OCI-LY7 (cell line): Measurements from ENCODE around the gene CEP68. TPM values are rescaled to one million over a fixed set of nuclear protein-coding genes. Genes with fewer than 3 reads are reported as not detected.
"Not testable (repeated sequence)": the region's sequence is repeated elsewhere in the genome, so short reads cannot be mapped to it uniquely, and the experiment has no call there.

Experiments used
- BruUV-seq: library from RNA; stranded (reverse); fragments of 400-500 nt; replicated peaks from 2 replicates; lab custom pipeline; 2021; lab: Mats Ljungman, UMichigan
- CTCF ChIA-PET: fragments of 300-600 bp; sonication (Branson Sonifier 250); formaldehyde crosslinking; loops from one replicate; lab custom pipeline; 2022; ENCODE audit warnings: antibody characterized with exemption; ENCODE audit not compliant: unreplicated experiment; lab: Charles Lee
- POLR2A ChIA-PET: fragments of 300-600 bp; sonication (Branson Sonifier 250); formaldehyde crosslinking; loops from one replicate; lab custom pipeline; 2022; ENCODE audit warnings: antibody characterized with exemption; lab: Charles Lee
- DNase-seq: peaks from one replicate; pipeline ENCODE4 v3.0.0-alpha.2; 2015; ENCODE audit warnings: low spot score
- H2AFZ ChIP-seq: fragments of 200-600 bp; sonication (generic), shearing (Covaris generic); 2 replicates; pipeline ENCODE4 v1.6.1; 2014; ENCODE audit warnings: mild to moderate bottlenecking, antibody characterized with exemption, low read length, moderate library complexity
- H3K27ac ChIP-seq: fragments of 200-600 bp; sonication (generic); 2 replicates; pipeline ENCODE4 v1.5.1; 2014; ENCODE audit warnings: mixed run types, low read depth, mild to moderate bottlenecking, moderate library complexity, low read length, inconsistent platforms; ENCODE audit not compliant: poor library complexity, severe bottlenecking
- H3K36me3 ChIP-seq: fragments of 200-600 bp; sonication (generic); 2 replicates; pipeline ENCODE4 v1.6.1; 2014; ENCODE audit warnings: mild to moderate bottlenecking, antibody characterized with exemption, low read length, moderate library complexity, mixed read lengths; ENCODE audit not compliant: insufficient read depth
- H3K4me1 ChIP-seq: fragments of 200-600 bp; sonication (generic); 2 replicates; pipeline ENCODE4 v1.5.1; 2014; ENCODE audit warnings: mild to moderate bottlenecking, low read length; ENCODE audit not compliant: insufficient read depth, poor library complexity, severe bottlenecking
- H3K4me2 ChIP-seq: fragments of 200-600 bp; sonication (generic); 2 replicates; pipeline ENCODE4 v1.6.1; 2014; ENCODE audit warnings: mild to moderate bottlenecking, low read length
- H3K4me3 ChIP-seq: fragments of 200-600 bp; sonication (generic); 2 replicates; pipeline ENCODE4 v1.5.1; 2014; ENCODE audit warnings: mild to moderate bottlenecking, low read depth, low read length; ENCODE audit not compliant: poor library complexity, severe bottlenecking
- H3K79me2 ChIP-seq: fragments of 200-600 bp; sonication (generic); 2 replicates; pipeline ENCODE4 v1.6.1; 2016; ENCODE audit warnings: low read depth, mild to moderate bottlenecking, low read length, moderate library complexity, mixed read lengths; ENCODE audit not compliant: insufficient read depth
- H3K9me2 ChIP-seq: fragments of 200-600 bp; sonication (generic); 2 replicates; pipeline ENCODE4 v1.6.1; 2016; ENCODE audit warnings: mild to moderate bottlenecking, low read length, mixed read lengths; ENCODE audit not compliant: insufficient read depth
- H3K9me3 ChIP-seq: fragments of 200-600 bp; sonication (generic); 2 replicates; pipeline ENCODE4 v1.6.1; 2014; ENCODE audit warnings: mild to moderate bottlenecking, mixed run types, low read length, mixed read lengths
- H4K20me1 ChIP-seq: fragments of 200-600 bp; sonication (generic); 2 replicates; pipeline ENCODE4 v1.6.1; 2014; ENCODE audit warnings: mild to moderate bottlenecking, antibody characterized with exemption, low read length, moderate library complexity, mixed read lengths; ENCODE audit not compliant: insufficient read depth
- EZH2phosphoT487 ChIP-seq: fragments of 200-600 bp; sonication (generic); IDR thresholded peaks from 2 replicates; pipeline ENCODE4 v1.6.1; 2018; ENCODE audit warnings: low read depth, borderline replicate concordance, mild to moderate bottlenecking, mixed run types, antibody characterized with exemption, low read length, moderate library complexity, mixed read lengths
- intact Hi-C: fragments of 100-400 bp; cut with micrococcal nuclease; formaldehyde crosslinking; loops from one replicate; pipeline ENCODE4 v1.10.0; 2022; ENCODE audit not compliant: unreplicated experiment
- total RNA-seq, 2 experiments: library from RNA; depleted of rRNA in 1 of 2; stranded (reverse); fragments of >200 nt in 1 of 2; shearing (Covaris generic) in 1 of 2; gene quantifications; 2 replicates each; pipeline ENCODE4 v1.2.3, GENCODE V29; 2014 to 2022
- TF ChIP-seq, protein P1 (sequence below): fragments of 200-600 bp; sonication (generic); conservative IDR thresholded peaks from 2 replicates; pipeline ENCODE4 v1.5.1; 2014; ENCODE audit warnings: mild to moderate bottlenecking, antibody characterized with exemption, low read length, moderate library complexity, mixed read lengths

Gene CEP68
- total RNA-seq, 2 experiments from 2014 or later, result 8.7 to 17.1 TPM

- H3K4me1 ChIP-seq, result peaks cover 67% of the 10 kb centered on the region
- ChIA-PET POLR2A (interaction anchor here (0.7 to 2.5 kb wide), 14 partner anchors 11 to 389 kb away, joined by 3 to 23 read pairs (median 5); partner anchors contain the start of gene CEP68), CTCF (interaction anchor here (0.6 to 2.7 kb wide), 6 partner anchors 23 to 116 kb away, joined by 3 to 19 read pairs (median 4); no protein-coding TSS in a partner anchor)
- peak; percentile 55 for DNase-seq
- H3K9me2 ChIP-seq, result no peaks in the 10 kb centered on the region
- H3K27ac ChIP-seq, result peak overlapping the region; percentile 98
- H4K20me1 ChIP-seq, result no peaks in the 10 kb centered on the region
- no peaks in the 10 kb centered on the region for H3K79me2 ChIP-seq
- BruUV-seq, result no TSS peak
- H3K4me2 ChIP-seq, result peak overlapping the region; percentile 98
- H3K36me3 ChIP-seq, result peaks cover under 1% of the 10 kb centered on the region; the same call in 1 of the 2 replicates
- intact Hi-C loops, result loop anchor here (5.0 kb wide), 5 partner anchors 285 to 510 kb away; partner anchors contain the start of gene AFTPH
- H2AFZ ChIP-seq, result peak overlapping the region; percentile 45; the same call in 1 of the 2 replicates
- no peaks in the 10 kb centered on the region for H3K9me3 ChIP-seq
- TF ChIP-seq, protein P1, sequence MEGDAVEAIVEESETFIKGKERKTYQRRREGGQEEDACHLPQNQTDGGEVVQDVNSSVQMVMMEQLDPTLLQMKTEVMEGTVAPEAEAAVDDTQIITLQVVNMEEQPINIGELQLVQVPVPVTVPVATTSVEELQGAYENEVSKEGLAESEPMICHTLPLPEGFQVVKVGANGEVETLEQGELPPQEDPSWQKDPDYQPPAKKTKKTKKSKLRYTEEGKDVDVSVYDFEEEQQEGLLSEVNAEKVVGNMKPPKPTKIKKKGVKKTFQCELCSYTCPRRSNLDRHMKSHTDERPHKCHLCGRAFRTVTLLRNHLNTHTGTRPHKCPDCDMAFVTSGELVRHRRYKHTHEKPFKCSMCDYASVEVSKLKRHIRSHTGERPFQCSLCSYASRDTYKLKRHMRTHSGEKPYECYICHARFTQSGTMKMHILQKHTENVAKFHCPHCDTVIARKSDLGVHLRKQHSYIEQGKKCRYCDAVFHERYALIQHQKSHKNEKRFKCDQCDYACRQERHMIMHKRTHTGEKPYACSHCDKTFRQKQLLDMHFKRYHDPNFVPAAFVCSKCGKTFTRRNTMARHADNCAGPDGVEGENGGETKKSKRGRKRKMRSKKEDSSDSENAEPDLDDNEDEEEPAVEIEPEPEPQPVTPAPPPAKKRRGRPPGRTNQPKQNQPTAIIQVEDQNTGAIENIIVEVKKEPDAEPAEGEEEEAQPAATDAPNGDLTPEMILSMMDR, result no peak
- no peak for TF ChIP-seq EZH2phosphoT487
- H3K4me3 ChIP-seq, result peak overlapping the region; percentile 63
These were observed 23.9 kb upstream of the CEP68 start for GRCh38 chr2:65032019-65032975.

DNA sequence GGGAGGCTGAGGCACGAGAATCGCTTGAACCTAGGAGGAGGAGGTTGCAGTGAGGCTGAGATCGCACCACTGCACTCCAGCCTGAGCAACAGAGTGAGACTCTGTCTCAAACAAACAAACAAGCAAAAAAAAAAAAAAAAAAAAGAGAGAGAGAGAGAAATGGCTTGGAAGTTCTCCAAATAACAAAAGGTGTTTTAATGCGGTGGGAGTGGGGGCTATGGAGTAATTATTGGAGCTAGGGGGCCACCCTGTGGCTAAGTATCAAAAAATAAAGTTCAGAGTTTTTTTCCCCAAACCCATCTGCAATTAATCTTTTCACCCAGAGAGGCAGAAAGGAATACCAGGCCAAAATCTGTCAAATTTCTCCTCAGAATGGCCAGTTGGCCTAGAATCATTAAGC lies 23.0 kb upstream of the CEP68 start:
- H3K36me3 ChIP-seq, result peaks cover 9% of the 10 kb centered on the region
- no peaks in the 10 kb centered on the region for H4K20me1 ChIP-seq
- H2AFZ ChIP-seq, result no peak overlapping the region
- peak overlapping the region; percentile 98 for H3K27ac ChIP-seq
- no peaks in the 10 kb centered on the region for H3K9me2 ChIP-seq
- TF ChIP-seq, protein P1, result peak; percentile 74
- TF ChIP-seq EZH2phosphoT487, result no peak
- BruUV-seq, result no TSS peak
- intact Hi-C loops, result loop anchor here (1.0 to 5.0 kb wide), 6 partner anchors 160 to 511 kb away; partner anchors contain the start of gene AFTPH
- peak; percentile 68 for DNase-seq
- H3K9me3 ChIP-seq, result no peaks in the 10 kb centered on the region
- peaks cover 58% of the 10 kb centered on the region for H3K4me1 ChIP-seq
- H3K79me2 ChIP-seq, result no peaks in the 10 kb centered on the region
- H3K4me2 ChIP-seq, result peak overlapping the region; percentile 15
- POLR2A ChIA-PET, result interaction anchor here (0.7 to 2.3 kb wide), 9 partner anchors 10 to 375 kb away, joined by 3 to 8 read pairs (median 3); partner anchors contain the start of gene CEP68
- H3K4me3 ChIP-seq, result no peak overlapping the region
- CTCF ChIA-PET, result interaction anchor here (2.7 kb wide), 1 partner anchor 117 kb away, joined by 19 read pairs; no protein-coding TSS in a partner anchor

GRCh38 chr2:65033667-65034066 lies 22.5 kb upstream of the CEP68 start:
- H2AFZ ChIP-seq, H4K20me1 ChIP-seq, H3K9me3 ChIP-seq, H3K79me2 ChIP-seq, CTCF ChIA-PET, DNase-seq, H3K9me2 ChIP-seq, H3K4me3 ChIP-seq, BruUV-seq: not testable (repeated sequence)
- Histone ChIP-seq H3K4me1 (peaks cover 55% of the 10 kb centered on the region), H3K36me3 (peaks cover 14% of the 10 kb centered on the region), H3K4me2 (peak overlapping the region; percentile 15), H3K27ac (peak overlapping the region; percentile 98)
- intact Hi-C loops, result loop anchor here (1.0 to 5.0 kb wide), 6 partner anchors 160 to 511 kb away; partner anchors contain the start of gene AFTPH
- POLR2A ChIA-PET, result interaction anchor here (0.7 to 2.3 kb wide), 6 partner anchors 8 to 970 kb away, joined by 3 to 6 read pairs (median 4); partner anchors contain the start of gene ACTR2
